H1 (cell line): Measurements from ENCODE around the gene PDE9A. TPM values are rescaled to one million over a fixed set of nuclear protein-coding genes. Genes with fewer than 3 reads are reported as not detected.

Experiments used
- GABPA ChIP-seq: IDR thresholded peaks from 2 replicates; pipeline ENCODE4 v1.6.1; 2011; ENCODE audit warnings: mild to moderate bottlenecking, low read length, moderate library complexity, borderline replicate concordance; ENCODE audit not compliant: insufficient read depth
- polyA plus RNA-seq, 7 experiments: library from polyadenylated mRNA; depleted of rRNA in 3 of 7; stranded (reverse) in 5 of 7; unstranded in 2 of 7; fragments of >200 nt in 5 of 7; fragments of 200-250 nt in 2 of 7; gene quantifications; 1 replicate in 5 of 7; 2 replicates in 1 of 7; 4 replicates in 1 of 7; pipeline versions ENCODE4 v1.2.1 to v1.2.3, GENCODE V29; 2011 to 2013; ENCODE audit warnings: missing spikeins in 2 of 7, mixed read lengths in 2 of 7
- total RNA-seq: library from RNA; stranded (reverse); fragmentation: NEBNext Ultra II Directional; extraction: Animal tissue kit (Norgen Biotek cat#: 25700); gene quantifications from 2 replicates; pipeline ENCODE4 v1.2.1, GENCODE V29; 2021

The PDE9A gene
- total and polyA plus RNA-seq, 2 of the 8 experiments (the other 6 are each of a cell fraction or from before 2014, with no cell fraction given), result 39.2 to 45.9 TPM

DNA sequence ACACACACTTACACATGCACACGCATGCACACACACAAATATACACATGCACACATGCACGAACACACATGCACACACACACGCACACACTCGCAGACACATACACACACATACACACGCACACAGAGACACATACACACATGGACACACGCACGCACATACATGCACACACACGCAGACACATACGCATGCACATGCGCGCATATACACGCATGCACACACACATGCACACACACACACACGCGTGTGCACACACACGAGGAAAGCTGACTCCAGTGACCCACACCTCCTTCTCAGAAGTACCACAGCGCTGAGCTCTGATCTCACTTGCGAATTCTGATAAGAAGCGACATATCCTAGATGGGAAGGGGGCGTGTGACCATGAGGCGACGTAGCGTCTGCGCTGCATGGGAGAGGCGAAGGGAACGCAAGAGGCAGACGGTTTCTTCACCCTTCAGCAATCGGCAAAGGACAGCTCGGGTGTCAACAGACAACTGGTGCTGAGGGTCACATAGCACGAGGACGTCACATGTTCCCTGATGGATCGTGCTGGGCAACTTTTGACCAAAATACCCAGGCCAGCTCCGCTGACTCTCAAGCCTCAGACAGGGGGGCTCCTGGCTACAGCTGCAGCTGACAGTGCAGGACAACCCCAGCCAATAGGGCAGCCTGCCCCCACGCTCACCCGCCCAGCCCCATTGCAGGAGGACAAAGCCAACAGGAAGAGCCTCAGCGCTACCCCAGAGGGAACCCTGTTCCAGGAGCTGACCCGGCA, 16.0 kb upstream of the PDE9A start (continued):
- TF ChIP-seq GABPA, result no peak
- TF ChIP-seq, all 59 proteins: peak for 0
